Mucosa of stomach (tissue), 1 donor: ENCODE measurements around the gene DTD1.

Experiments
- H3K27me3 ChIP-seq: one replicate; pipeline ENCODE4 v1.7.0; 2013; ENCODE audit warnings: mild to moderate bottlenecking, low read length; ENCODE audit not compliant: control insufficient read depth, insufficient read depth
- H3K36me3 ChIP-seq: one replicate; pipeline ENCODE4 v1.7.0; 2013; ENCODE audit warnings: low read length; ENCODE audit not compliant: control insufficient read depth, insufficient read depth
- H3K4me1 ChIP-seq: one replicate; pipeline ENCODE4 v1.7.0; 2013; ENCODE audit warnings: mild to moderate bottlenecking, low read length; ENCODE audit not compliant: control insufficient read depth, insufficient read depth
- H3K4me3 ChIP-seq: one replicate; pipeline ENCODE4 v1.7.0; 2013; ENCODE audit warnings: low read length
- H3K9ac ChIP-seq: one replicate; pipeline ENCODE4 v1.7.0; 2013; ENCODE audit warnings: mild to moderate bottlenecking, low read length, moderate library complexity
- H3K9me3 ChIP-seq: one replicate; pipeline ENCODE4 v1.7.0; 2013; ENCODE audit warnings: mild to moderate bottlenecking, low read length, moderate library complexity; ENCODE audit not compliant: control insufficient read depth
- donor health status: Pancreatic carcinoma.

DTD1 gene

GRCh38 chr20:18724077-18724476 is 136.2 kb downstream of the DTD1 start:
- no peaks in the 10 kb centered on the region for H3K36me3 ChIP-seq
- H3K4me1 ChIP-seq = peaks cover 7% of the 10 kb centered on the region
- no peaks in the 10 kb centered on the region for H3K27me3 ChIP-seq
- no peaks in the 10 kb centered on the region for H3K9me3 ChIP-seq
- no peak overlapping the region for H3K9ac ChIP-seq
- no peak overlapping the region for H3K4me3 ChIP-seq

GRCh38 chr20:18724788-18725464 is 137.1 kb downstream of the DTD1 start:
- Histone ChIP-seq H3K4me3 (no peak overlapping the region), H3K9ac (no peak overlapping the region), H3K9me3 (no peaks in the 10 kb centered on the region), H3K27me3 (no peaks in the 10 kb centered on the region), H3K36me3 (no peaks in the 10 kb centered on the region), H3K4me1 (peaks cover 7% of the 10 kb centered on the region)

GRCh38 chr20:18727032-18727508 is 139.2 kb downstream of the DTD1 start:
- H3K9ac ChIP-seq = no peak overlapping the region
- peaks cover 7% of the 10 kb centered on the region for H3K4me1 ChIP-seq
- no peaks in the 10 kb centered on the region for H3K9me3 ChIP-seq
- no peaks in the 10 kb centered on the region for H3K36me3 ChIP-seq
- no peaks in the 10 kb centered on the region for H3K27me3 ChIP-seq
- H3K4me3 ChIP-seq = no peak overlapping the region

GRCh38 chr20:18728165-18728869 is 140.5 kb downstream of the DTD1 start:
- no peaks in the 10 kb centered on the region for H3K36me3 ChIP-seq
- no peaks in the 10 kb centered on the region for H3K27me3 ChIP-seq
- H3K4me1 ChIP-seq = peaks cover 7% of the 10 kb centered on the region
- H3K9ac ChIP-seq = no peak overlapping the region
- no peak overlapping the region for H3K4me3 ChIP-seq
- H3K9me3 ChIP-seq = no peaks in the 10 kb centered on the region

- no peaks in the 10 kb centered on the region for H3K36me3 ChIP-seq
- H3K9ac ChIP-seq = no peak overlapping the region
- peaks cover 7% of the 10 kb centered on the region for H3K4me1 ChIP-seq
- no peak overlapping the region for H3K4me3 ChIP-seq
- H3K27me3 ChIP-seq = no peaks in the 10 kb centered on the region
- H3K9me3 ChIP-seq = no peaks in the 10 kb centered on the region
These were observed 141.0 kb downstream of the DTD1 start for GRCh38 chr20:18728870-18729224.

GRCh38 chr20:18729231-18729825 is 141.5 kb downstream of the DTD1 start:
- H3K27me3 ChIP-seq = no peaks in the 10 kb centered on the region
- H3K4me3 ChIP-seq = no peak overlapping the region
- H3K9ac ChIP-seq = no peak overlapping the region
- H3K9me3 ChIP-seq = no peaks in the 10 kb centered on the region
- no peaks in the 10 kb centered on the region for H3K36me3 ChIP-seq
- peaks cover 7% of the 10 kb centered on the region for H3K4me1 ChIP-seq

- Histone ChIP-seq H3K4me1 (peaks cover 7% of the 10 kb centered on the region), H3K27me3 (no peaks in the 10 kb centered on the region), H3K36me3 (no peaks in the 10 kb centered on the region), H3K9me3 (no peaks in the 10 kb centered on the region), H3K9ac (no peak overlapping the region), H3K4me3 (no peak overlapping the region)
These were observed 144.1 kb downstream of the DTD1 start for GRCh38 chr20:18731940-18732339.

GRCh38 chr20:18734525-18735189 is 146.8 kb downstream of the DTD1 start:
- Histone ChIP-seq H3K4me3 (no peak overlapping the region), H3K36me3 (no peaks in the 10 kb centered on the region), H3K9me3 (no peaks in the 10 kb centered on the region), H3K4me1 (peaks cover 12% of the 10 kb centered on the region), H3K27me3 (no peaks in the 10 kb centered on the region), H3K9ac (no peak overlapping the region)

- H3K9ac ChIP-seq = no peak overlapping the region
- peaks cover 12% of the 10 kb centered on the region for H3K4me1 ChIP-seq
- no peak overlapping the region for H3K4me3 ChIP-seq
- H3K27me3 ChIP-seq = no peaks in the 10 kb centered on the region
- no peaks in the 10 kb centered on the region for H3K36me3 ChIP-seq
- no peaks in the 10 kb centered on the region for H3K9me3 ChIP-seq
These were observed 149.3 kb downstream of the DTD1 start for GRCh38 chr20:18737140-18737539.

- Histone ChIP-seq H3K27me3 (no peaks in the 10 kb centered on the region), H3K9ac (no peak overlapping the region), H3K9me3 (no peaks in the 10 kb centered on the region), H3K4me1 (peaks cover 12% of the 10 kb centered on the region), H3K36me3 (no peaks in the 10 kb centered on the region), H3K4me3 (no peak overlapping the region)
These were observed 150.2 kb downstream of the DTD1 start for GRCh38 chr20:18738055-18738454.

GRCh38 chr20:18738888-18739287 is 151.0 kb downstream of the DTD1 start:
- Histone ChIP-seq H3K9me3 (no peaks in the 10 kb centered on the region), H3K4me3 (no peak overlapping the region), H3K27me3 (no peaks in the 10 kb centered on the region), H3K4me1 (peaks cover 12% of the 10 kb centered on the region), H3K9ac (no peak overlapping the region), H3K36me3 (no peaks in the 10 kb centered on the region)

GRCh38 chr20:18739751-18740166 is 151.9 kb downstream of the DTD1 start:
- H3K9ac ChIP-seq = no peak overlapping the region
- H3K4me1 ChIP-seq = peaks cover 12% of the 10 kb centered on the region
- no peak overlapping the region for H3K4me3 ChIP-seq
- H3K9me3 ChIP-seq = no peaks in the 10 kb centered on the region
- no peaks in the 10 kb centered on the region for H3K36me3 ChIP-seq
- H3K27me3 ChIP-seq = no peaks in the 10 kb centered on the region
